Liver (tissue), 3 donors: ENCODE measurements around the gene HTT-AS.

ENCODE experiments used
- ATF3 ChIP-seq: IDR thresholded peaks from 2 replicates; pipeline ENCODE4 v1.6.1; 2016; ENCODE audit warnings: antibody characterized with exemption
- EGR1 ChIP-seq, 2 donors: IDR thresholded peaks; 2 replicates each; pipeline ENCODE4 v1.6.1; 2016 to 2018; ENCODE audit warnings: antibody characterized with exemption in 2 of 2, low read depth in 2 of 2
- RAD21 ChIP-seq, 2 donors: IDR thresholded peaks; 2 replicates each; pipeline ENCODE4 v1.6.1; 2016; ENCODE audit warnings: antibody characterized with exemption in 2 of 2, mild to moderate bottlenecking in 2 of 2
- SP1 ChIP-seq: IDR thresholded peaks from 2 replicates; pipeline ENCODE4 v1.6.1; 2018; ENCODE audit warnings: antibody characterized with exemption, mild to moderate bottlenecking
- TF ChIP-seq, protein P1 (sequence below): fragments of 150-350 bp; IDR thresholded peaks from 2 replicates; pipeline ENCODE4 v1.5.1; 2017; ENCODE audit warnings: improper control_type of control experiment, low read depth, low read length; ENCODE audit not compliant: missing input control
- TF ChIP-seq, protein P2 (sequence below): IDR thresholded peaks from 2 replicates; pipeline ENCODE4 v1.6.1; 2016; ENCODE audit warnings: antibody characterized with exemption
- donor health status: healthy.
- donor health status: healthy.

GRCh38 chr4:3013839-3014350 is 60.4 kb downstream of the HTT-AS start:
- TF ChIP-seq, protein P1, sequence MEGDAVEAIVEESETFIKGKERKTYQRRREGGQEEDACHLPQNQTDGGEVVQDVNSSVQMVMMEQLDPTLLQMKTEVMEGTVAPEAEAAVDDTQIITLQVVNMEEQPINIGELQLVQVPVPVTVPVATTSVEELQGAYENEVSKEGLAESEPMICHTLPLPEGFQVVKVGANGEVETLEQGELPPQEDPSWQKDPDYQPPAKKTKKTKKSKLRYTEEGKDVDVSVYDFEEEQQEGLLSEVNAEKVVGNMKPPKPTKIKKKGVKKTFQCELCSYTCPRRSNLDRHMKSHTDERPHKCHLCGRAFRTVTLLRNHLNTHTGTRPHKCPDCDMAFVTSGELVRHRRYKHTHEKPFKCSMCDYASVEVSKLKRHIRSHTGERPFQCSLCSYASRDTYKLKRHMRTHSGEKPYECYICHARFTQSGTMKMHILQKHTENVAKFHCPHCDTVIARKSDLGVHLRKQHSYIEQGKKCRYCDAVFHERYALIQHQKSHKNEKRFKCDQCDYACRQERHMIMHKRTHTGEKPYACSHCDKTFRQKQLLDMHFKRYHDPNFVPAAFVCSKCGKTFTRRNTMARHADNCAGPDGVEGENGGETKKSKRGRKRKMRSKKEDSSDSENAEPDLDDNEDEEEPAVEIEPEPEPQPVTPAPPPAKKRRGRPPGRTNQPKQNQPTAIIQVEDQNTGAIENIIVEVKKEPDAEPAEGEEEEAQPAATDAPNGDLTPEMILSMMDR = no peak
- peak in 1 of 2 donors; percentile 20 for TF ChIP-seq RAD21 (IDR thresholded peaks at IDR 0.05)
- no peak for TF ChIP-seq EGR1 (IDR thresholded peaks at IDR 0.05; ENCODE audit: low read depth in 2 of 2)
- no peak for TF ChIP-seq ATF3
- TF ChIP-seq, protein P2, sequence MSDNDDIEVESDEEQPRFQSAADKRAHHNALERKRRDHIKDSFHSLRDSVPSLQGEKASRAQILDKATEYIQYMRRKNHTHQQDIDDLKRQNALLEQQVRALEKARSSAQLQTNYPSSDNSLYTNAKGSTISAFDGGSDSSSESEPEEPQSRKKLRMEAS = peak; percentile 12
- peak; percentile 25 for TF ChIP-seq SP1
